Brain microvascular endothelial cell (primary cell): Measurements from ENCODE around the gene SHD.

ENCODE experiments used
- DNase-seq: peaks from one replicate; pipeline ENCODE4 v3.0.0-alpha.2; 2020
- H3K27ac ChIP-seq: fragments of 250-450 bp; sonication (Bioruptor Pico); 2 replicates; pipeline ENCODE4 v1.5.1; 2020; ENCODE audit warnings: mild to moderate bottlenecking, moderate library complexity
- H3K27me3 ChIP-seq: fragments of 250-450 bp; sonication (Bioruptor Pico); replicated peaks from 2 replicates; pipeline ENCODE4 v1.5.1; 2020; ENCODE audit warnings: mild to moderate bottlenecking
- H3K36me3 ChIP-seq: fragments of 250-450 bp; sonication (Bioruptor Pico); replicated peaks from 2 replicates; pipeline ENCODE4 v1.5.1; 2020; ENCODE audit warnings: mild to moderate bottlenecking
- H3K4me3 ChIP-seq: 2 replicates; pipeline ENCODE4 v1.5.1; 2011; ENCODE audit warnings: low read depth, mild to moderate bottlenecking, control low read depth, low read length, moderate library complexity
- CTCF ChIP-seq: IDR thresholded peaks from 2 replicates; pipeline ENCODE4 v1.5.1; 2011; ENCODE audit warnings: low read depth, mild to moderate bottlenecking, moderate library complexity, low read length, control low read depth, inconsistent platforms; ENCODE audit errors: missing control alignments
- in situ Hi-C: cut with HindIII; loops from 2 replicates; pipeline ENCODE4 v1.10.0; 2017; ENCODE audit warnings: low sequenced_read_pairs, low pct_ligation_motif_present

SHD gene

GRCh38 chr19:4295972-4296771, 17.1 kb downstream of the SHD start:
- in situ Hi-C loops = no loop called here
- no peak for DNase-seq
- Histone ChIP-seq H3K4me3 (no peak overlapping the region), H3K36me3 (no peaks in the 10 kb centered on the region), H3K27me3 (no peaks in the 10 kb centered on the region), H3K27ac (no peak overlapping the region)
- TF ChIP-seq CTCF = no peak

- in situ Hi-C loops = no loop called here
- DNase-seq = peak; percentile 8
- no peak for TF ChIP-seq CTCF
Measured at GRCh38 chr19:4297901-4298809, 19.1 kb downstream of the SHD start.

GRCh38 chr19:4298810-4299550, 19.9 kb downstream of the SHD start:
- no peak overlapping the region for H3K4me3 ChIP-seq
- H3K27me3 ChIP-seq = no peaks in the 10 kb centered on the region
- no peaks in the 10 kb centered on the region for H3K36me3 ChIP-seq
- DNase-seq = no peak
- H3K27ac ChIP-seq = no peak overlapping the region
- in situ Hi-C loops = no loop called here
- no peak for TF ChIP-seq CTCF

More at GRCh38 chr19:4297901-4298809, 19.1 kb downstream of the SHD start:
- Histone ChIP-seq H3K27me3 (no peaks in the 10 kb centered on the region), H3K27ac (no peak overlapping the region), H3K4me3 (no peak overlapping the region), H3K36me3 (no peaks in the 10 kb centered on the region)

GRCh38 chr19:4300589-4300988, 21.5 kb downstream of the SHD start:
- no peak for DNase-seq
- H3K27me3 ChIP-seq = no peaks in the 10 kb centered on the region
- no peak for TF ChIP-seq CTCF
- H3K4me3 ChIP-seq = no peak overlapping the region
- no peaks in the 10 kb centered on the region for H3K36me3 ChIP-seq
- H3K27ac ChIP-seq = no peak overlapping the region
- in situ Hi-C loops = no loop called here

- Histone ChIP-seq H3K36me3 (no peaks in the 10 kb centered on the region), H3K27me3 (no peaks in the 10 kb centered on the region), H3K4me3 (no peak overlapping the region), H3K27ac (no peak overlapping the region)
- no peak for TF ChIP-seq CTCF
- in situ Hi-C loops = no loop called here
- DNase-seq = no peak
Measured at GRCh38 chr19:4301590-4302242, 22.6 kb downstream of the SHD start.
